Activated CD8-positive, alpha-beta T cell treated with anti-CD3 and anti-CD28 coated beads, Interleukin-2, amount 10 ng/mL, durations not matched to agents 7 days and 5 days (primary cell): ENCODE results near the gene TM9SF1. TPM values are rescaled to one million over a fixed set of nuclear protein-coding genes. Genes with fewer than 3 reads are reported as not detected.
"Not testable (repeated sequence)": the region's sequence is repeated elsewhere in the genome, so short reads cannot be mapped to it uniquely, and the experiment has no call there.

ENCODE experiments used
- ATAC-seq: fragments of 150-1000 bp; cut with Tn5 transposase; one replicate; pipeline ENCODE4 v1.10.0; 2021; ENCODE audit warnings: moderate library complexity
- CTCF ChIA-PET: fragments of 350-600 bp; sonication (Branson Sonifier 250); formaldehyde crosslinking; loops from one replicate; lab custom pipeline; 2021; ENCODE audit warnings: antibody characterized with exemption; lab: Charles Lee
- POLR2A ChIA-PET: fragments of 350-600 bp; sonication (Branson Sonifier 250); formaldehyde crosslinking; loops from one replicate; lab custom pipeline; 2021; ENCODE audit warnings: antibody characterized with exemption; lab: Charles Lee
- DNase-seq: peaks from one replicate; pipeline ENCODE4 v3.0.0-alpha.2; 2020
- H3K27ac Mint-ChIP-seq: one replicate; pipeline ENCODE4 v1.8.0; 2021; ENCODE audit warnings: mild to moderate bottlenecking, mixed read lengths
- H3K27me3 Mint-ChIP-seq: one replicate; pipeline ENCODE4 v1.8.0; 2021; ENCODE audit warnings: low read depth, mixed read lengths
- H3K36me3 Mint-ChIP-seq: one replicate; pipeline ENCODE4 v1.8.0; 2021; ENCODE audit warnings: low read depth, mixed read lengths
- H3K4me1 Mint-ChIP-seq: one replicate; pipeline ENCODE4 v1.8.0; 2021; ENCODE audit warnings: low read depth, mixed read lengths
- H3K4me3 Mint-ChIP-seq: one replicate; pipeline ENCODE4 v1.8.0; 2021; ENCODE audit warnings: mild to moderate bottlenecking, mixed read lengths
- H3K9me3 Mint-ChIP-seq: one replicate; pipeline ENCODE4 v1.8.0; 2022; ENCODE audit warnings: mixed read lengths; ENCODE audit not compliant: insufficient read depth
- total RNA-seq, 2 experiments: library from RNA; stranded (reverse); gene quantifications; one replicate each; pipeline ENCODE4 v1.2.3, GENCODE V29; 2021

TM9SF1 gene
- total RNA-seq, 2 experiments from 2014 or later: 29.3 to 32.8 TPM

- ATAC-seq (no peak), DNase-seq (no peak)
- ChIA-PET POLR2A (interaction anchor here (1.6 kb wide), 1 partner anchor 11 kb away, joined by 7 read pairs; the partner anchor contains the start of gene CHMP4A), CTCF (interaction anchor here (1.6 to 2.7 kb wide), 3 partner anchors 9 to 73 kb away, joined by 4 to 9 read pairs (median 7); partner anchors contain the start of genes CHMP4A and MDP1)
- no peaks in the 10 kb centered on the region for H3K9me3 Mint-ChIP-seq
- peaks cover 28% of the 10 kb centered on the region for H3K4me1 Mint-ChIP-seq
- no peak overlapping the region for H3K27ac Mint-ChIP-seq
- peaks cover 21% of the 10 kb centered on the region for H3K36me3 Mint-ChIP-seq
- H3K27me3 Mint-ChIP-seq: no peaks in the 10 kb centered on the region
- H3K4me3 Mint-ChIP-seq: no peak overlapping the region
Measured at GRCh38 chr14:24224618-24225071, 29.4 kb upstream of the TM9SF1 start.

- POLR2A ChIA-PET, H3K27ac Mint-ChIP-seq, H3K9me3 Mint-ChIP-seq, ATAC-seq, H3K4me3 Mint-ChIP-seq, H3K27me3 Mint-ChIP-seq, DNase-seq: not testable (repeated sequence)
- Mint-ChIP-seq H3K4me1 (peaks cover 23% of the 10 kb centered on the region), H3K36me3 (peaks cover 18% of the 10 kb centered on the region)
- CTCF ChIA-PET: interaction anchor here (1.7 kb wide), 1 partner anchor 19 kb away, joined by 4 read pairs; the partner anchor contains the start of gene TINF2
Measured at GRCh38 chr14:24222987-24223386, 27.7 kb upstream of the TM9SF1 start.

DNA sequence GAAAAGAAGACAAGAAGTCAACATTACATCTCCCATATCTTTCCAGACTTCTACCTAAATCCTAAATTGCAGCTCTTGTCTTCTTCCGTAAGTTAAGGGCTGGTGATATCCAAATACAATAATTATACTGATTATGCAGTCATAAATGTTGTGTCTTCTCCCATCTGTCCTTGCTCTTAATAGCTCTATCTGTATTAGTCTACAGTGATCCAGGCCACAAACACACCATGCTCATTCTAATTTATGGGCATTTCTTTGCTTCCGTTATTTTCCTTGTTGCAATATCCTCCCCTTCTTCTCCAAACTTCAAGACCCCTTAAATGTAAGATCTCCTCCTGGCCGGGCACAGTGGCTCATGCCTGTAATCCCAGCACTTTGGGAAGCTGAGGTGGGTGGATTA, 24.3 kb upstream of the TM9SF1 start:
- Mint-ChIP-seq H3K27me3 (no peaks in the 10 kb centered on the region), H3K9me3 (no peaks in the 10 kb centered on the region), H3K4me3 (no peak overlapping the region), H3K4me1 (peaks cover 22% of the 10 kb centered on the region), H3K36me3 (peaks cover 21% of the 10 kb centered on the region), H3K27ac (no peak overlapping the region)
- POLR2A ChIA-PET: interaction anchor here (0.9 kb wide), 1 partner anchor 57 kb away, joined by 4 read pairs; no protein-coding TSS in a partner anchor
- no peak for DNase-seq
- no peak for ATAC-seq
- CTCF ChIA-PET: interaction anchor here (0.8 to 1.8 kb wide), 6 partner anchors 15 to 212 kb away, joined by 3 to 6 read pairs (median 3); partner anchors contain the start of genes CIDEB and IRF9

GRCh38 chr14:24219080-24219479, 23.8 kb upstream of the TM9SF1 start:
- no peak for DNase-seq
- no peak for ATAC-seq
- no peaks in the 10 kb centered on the region for H3K9me3 Mint-ChIP-seq
- ChIA-PET CTCF (interaction anchor here (0.9 to 1.8 kb wide), 4 partner anchors 16 to 89 kb away, joined by 3 to 6 read pairs (median 4); partner anchors contain the start of gene CIDEB), POLR2A (no interaction called here)
- H3K4me3 Mint-ChIP-seq: no peak overlapping the region
- peaks cover 22% of the 10 kb centered on the region for H3K36me3 Mint-ChIP-seq
- H3K4me1 Mint-ChIP-seq: peaks cover 25% of the 10 kb centered on the region
- no peak overlapping the region for H3K27ac Mint-ChIP-seq
- no peaks in the 10 kb centered on the region for H3K27me3 Mint-ChIP-seq

- Mint-ChIP-seq H3K4me1 (peaks cover 38% of the 10 kb centered on the region), H3K27ac (peak overlapping the region; percentile 97), H3K36me3 (peaks cover 31% of the 10 kb centered on the region)
- DNase-seq, ATAC-seq, H3K4me3 Mint-ChIP-seq, H3K27me3 Mint-ChIP-seq, H3K9me3 Mint-ChIP-seq: not testable (repeated sequence)
- ChIA-PET CTCF (interaction anchor here (1.7 to 1.8 kb wide), 2 partner anchors 26 to 63 kb away, joined by 11 to 29 read pairs; partner anchors contain the start of gene TINF2), POLR2A (interaction anchor here (1.8 to 8.8 kb wide), 2 partner anchors 22 to 28 kb away, joined by 6 to 87 read pairs; partner anchors contain the start of genes IPO4 and TM9SF1)
Measured at GRCh38 chr14:24216876-24217275, 21.6 kb upstream of the TM9SF1 start.

- Mint-ChIP-seq H3K36me3 (peaks cover 36% of the 10 kb centered on the region), H3K27me3 (no peaks in the 10 kb centered on the region), H3K27ac (peak overlapping the region; percentile 97), H3K9me3 (no peaks in the 10 kb centered on the region), H3K4me3 (peak overlapping the region; percentile 94), H3K4me1 (peaks cover 44% of the 10 kb centered on the region)
- ChIA-PET POLR2A (interaction anchor here (0.6 to 8.8 kb wide), 17 partner anchors 13 to 895 kb away, joined by 3 to 87 read pairs (median 5); partner anchors contain the start of genes DCAF11, DHRS1, EMC9 and GMPR2), CTCF (interaction anchor here (0.5 to 3.7 kb wide), 23 partner anchors 9 to 215 kb away, joined by 3 to 47 read pairs (median 6); partner anchors contain the start of genes CIDEB, DHRS1, GMPR2 and IRF9)
- ATAC-seq: no peak
- DNase-seq: no peak
Measured at GRCh38 chr14:24216345-24216699, 21.1 kb upstream of the TM9SF1 start.

DNA sequence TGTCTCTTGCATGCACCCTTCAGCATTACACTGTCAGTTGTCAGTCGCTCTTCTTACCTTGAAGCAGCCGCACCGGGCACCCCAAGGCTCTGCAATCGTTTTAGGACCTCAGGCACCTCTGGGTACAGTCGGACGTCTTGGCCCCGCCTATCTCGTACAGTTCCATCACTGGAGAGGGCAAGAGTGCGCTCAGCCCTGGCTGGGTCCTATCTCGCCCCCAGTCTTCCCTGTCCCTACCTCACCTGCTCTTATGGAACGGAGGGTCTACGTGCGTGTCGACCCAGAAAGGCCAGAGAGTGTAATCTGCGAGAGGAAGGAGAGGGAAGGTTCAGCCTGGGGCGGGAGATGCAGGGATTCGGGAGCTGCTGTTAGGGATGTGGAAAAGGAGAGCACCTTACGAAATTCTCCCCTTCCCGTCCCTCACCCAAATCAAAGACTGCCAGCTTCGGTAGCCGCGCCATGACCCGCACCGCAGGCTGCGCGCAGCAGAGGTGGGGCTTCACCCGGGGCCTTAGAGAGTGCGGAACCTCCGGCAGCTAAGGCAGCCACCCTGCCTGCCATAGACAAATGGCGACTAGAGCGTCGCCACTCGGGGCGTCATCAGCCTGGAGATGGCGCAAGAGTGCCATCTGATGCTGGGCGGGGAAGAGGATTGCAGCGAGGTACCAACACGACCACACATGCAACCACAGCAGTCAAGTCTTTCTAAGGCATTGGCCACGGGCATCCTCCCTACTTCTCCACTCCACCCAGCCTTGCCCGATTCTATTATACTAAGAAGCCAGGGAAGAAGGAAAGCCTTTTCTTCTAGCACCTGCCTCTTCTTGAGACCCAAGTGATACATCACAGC, 20.5 kb upstream of the TM9SF1 start, which contains the start of gene MDP1:
Gene MDP1, minus strand, starts transcription at position 572 of the 850 bp plus-strand sequence. Its CDS starts 111 bp downstream, at position 461.
- Mint-ChIP-seq H3K9me3 (no peaks in the 10 kb centered on the region), H3K36me3 (peaks cover 42% of the 10 kb centered on the region), H3K27ac (peak within 1 kb of the TSS; percentile 97), H3K27me3 (no peaks in the 10 kb centered on the region), H3K4me3 (peak within 1 kb of the TSS; percentile 94), H3K4me1 (peaks cover 46% of the 10 kb centered on the region)
- CTCF ChIA-PET: interaction anchor here (0.5 to 3.7 kb wide), 31 partner anchors 9 to 224 kb away, joined by 3 to 47 read pairs (median 5); partner anchors contain the start of genes CIDEB, DHRS1, GMPR2 and IPO4
- ATAC-seq (peak; percentile 77), DNase-seq (peak; percentile 93)
- POLR2A ChIA-PET: interaction anchor here (0.6 to 8.8 kb wide), 18 partner anchors 13 to 895 kb away, joined by 3 to 87 read pairs (median 5); partner anchors contain the start of genes DCAF11, DHRS1, EMC9 and GMPR2

GRCh38 chr14:24213866-24214662, 18.8 kb upstream of the TM9SF1 start:
- DNase-seq (no peak), ATAC-seq (no peak)
- H3K4me3 Mint-ChIP-seq: peak overlapping the region; percentile 87
- peaks cover 56% of the 10 kb centered on the region for H3K36me3 Mint-ChIP-seq
- peaks cover 50% of the 10 kb centered on the region for H3K4me1 Mint-ChIP-seq
- H3K27me3 Mint-ChIP-seq: no peaks in the 10 kb centered on the region
- no peaks in the 10 kb centered on the region for H3K9me3 Mint-ChIP-seq
- peak overlapping the region; percentile 97 for H3K27ac Mint-ChIP-seq
- ChIA-PET CTCF (interaction anchor here (0.6 to 4.0 kb wide), 23 partner anchors 11 to 222 kb away, joined by 3 to 47 read pairs (median 6); partner anchors contain the start of genes CIDEB, DHRS1, IPO4 and IRF9), POLR2A (interaction anchor here (0.6 to 8.8 kb wide), 38 partner anchors 9 to 892 kb away, joined by 3 to 87 read pairs (median 5); partner anchors contain the start of genes ADCY4, CIDEB, DHRS1 and EMC9)

GRCh38 chr14:24212924-24213865, 18.0 kb upstream of the TM9SF1 start, which contains the start of gene CHMP4A:
CHMP4A (minus strand) TSS chr14:24213488; CDS start chr14:24213439, 49 bp downstream.
- peak within 1 kb of the TSS; percentile 97 for H3K27ac Mint-ChIP-seq
- H3K4me3 Mint-ChIP-seq: peak within 1 kb of the TSS; percentile 87
- H3K27me3 Mint-ChIP-seq: no peaks in the 10 kb centered on the region
- H3K9me3 Mint-ChIP-seq: no peaks in the 10 kb centered on the region
- CTCF ChIA-PET: interaction anchor here (0.7 to 4.0 kb wide), 20 partner anchors 10 to 218 kb away, joined by 3 to 47 read pairs (median 6); partner anchors contain the start of genes CIDEB, DHRS1, IPO4 and IRF9
- ATAC-seq (peak; percentile 87), DNase-seq (peak; percentile 99)
- peaks cover 59% of the 10 kb centered on the region for H3K36me3 Mint-ChIP-seq
- POLR2A ChIA-PET: interaction anchor here (0.6 to 8.8 kb wide), 37 partner anchors 8 to 891 kb away, joined by 3 to 87 read pairs (median 5); partner anchors contain the start of genes ADCY4, CIDEB, DHRS1 and EMC9
- peaks cover 50% of the 10 kb centered on the region for H3K4me1 Mint-ChIP-seq
